ENCODE results near the gene ATCAY.

Gene ATCAY

GRCh38 chr19:3914199-3914598 lies 33.7 kb downstream of the ATCAY start:
- Histone ChIP-seq H3K9me3 (ENCODE audit: control insufficient read depth, low read length) (no peaks in the 10 kb centered on the region), H3K4me3 (ENCODE audit: low read depth, low read length) (no peak overlapping the region), H3K9ac (no peak overlapping the region), H3K27me3 (ENCODE audit: control insufficient read depth, insufficient read depth, low read length) (no peaks in the 10 kb centered on the region), H3K4me1 (no peaks in the 10 kb centered on the region), H3K4me2 (ENCODE audit: low read length) (no peak overlapping the region), H3K36me3 (ENCODE audit: control insufficient read depth, insufficient read depth, low read length) (no peaks in the 10 kb centered on the region), H2AFZ (no peak overlapping the region), H3K79me2 (no peaks in the 10 kb centered on the region), H3K27ac (no peak overlapping the region)
- TF ChIP-seq CTCF (IDR thresholded peaks at IDR 0.05), result no peak

GRCh38 chr19:3916033-3916432 lies 35.5 kb downstream of the ATCAY start:
- Histone ChIP-seq H3K4me3 (ENCODE audit: low read depth, low read length) (no peak overlapping the region), H3K79me2 (no peaks in the 10 kb centered on the region), H3K27me3 (ENCODE audit: control insufficient read depth, insufficient read depth, low read length) (no peaks in the 10 kb centered on the region), H3K36me3 (ENCODE audit: control insufficient read depth, insufficient read depth, low read length) (no peaks in the 10 kb centered on the region), H2AFZ (no peak overlapping the region), H3K4me2 (ENCODE audit: low read length) (no peak overlapping the region), H3K9me3 (ENCODE audit: control insufficient read depth, low read length) (no peaks in the 10 kb centered on the region), H3K4me1 (no peaks in the 10 kb centered on the region), H3K9ac (no peak overlapping the region), H3K27ac (no peak overlapping the region)
- TF ChIP-seq CTCF (IDR thresholded peaks at IDR 0.05), result no peak

GRCh38 chr19:3919793-3920192 lies 39.3 kb downstream of the ATCAY start:
- no peak overlapping the region for H3K4me2 ChIP-seq (ENCODE audit: low read length)
- H3K36me3 ChIP-seq (ENCODE audit: control insufficient read depth, insufficient read depth, low read length), result no peaks in the 10 kb centered on the region
- H3K4me1 ChIP-seq, result no peaks in the 10 kb centered on the region

GRCh38 chr19:3923096-3923758 lies 42.7 kb downstream of the ATCAY start:
- H2AFZ ChIP-seq, result no peak overlapping the region
- no peaks in the 10 kb centered on the region for H3K4me1 ChIP-seq
- H3K36me3 ChIP-seq (ENCODE audit: control insufficient read depth, insufficient read depth, low read length), result no peaks in the 10 kb centered on the region
- no peak overlapping the region for H3K4me2 ChIP-seq (ENCODE audit: low read length)
- no peak for TF ChIP-seq CTCF (IDR thresholded peaks at IDR 0.05)
- H3K9ac ChIP-seq, result no peak overlapping the region
- H3K27ac ChIP-seq, result no peak overlapping the region
- no peaks in the 10 kb centered on the region for H3K79me2 ChIP-seq
- H3K27me3 ChIP-seq (ENCODE audit: control insufficient read depth, insufficient read depth, low read length), result no peaks in the 10 kb centered on the region
- H3K4me3 ChIP-seq (ENCODE audit: low read depth, low read length), result no peak overlapping the region
- H3K9me3 ChIP-seq (ENCODE audit: control insufficient read depth, low read length), result no peaks in the 10 kb centered on the region

More at GRCh38 chr19:3919793-3920192, 39.3 kb downstream of the ATCAY start:
- H3K4me3 ChIP-seq (ENCODE audit: low read depth, low read length), result no peak overlapping the region
- no peaks in the 10 kb centered on the region for H3K27me3 ChIP-seq (ENCODE audit: control insufficient read depth, insufficient read depth, low read length)
- no peak for TF ChIP-seq CTCF (IDR thresholded peaks at IDR 0.05)
- no peaks in the 10 kb centered on the region for H3K9me3 ChIP-seq (ENCODE audit: control insufficient read depth, low read length)
- no peak overlapping the region for H3K9ac ChIP-seq
- H3K27ac ChIP-seq, result no peak overlapping the region
- H2AFZ ChIP-seq, result no peak overlapping the region
- H3K79me2 ChIP-seq, result no peaks in the 10 kb centered on the region

- Histone ChIP-seq H3K4me3 (ENCODE audit: low read depth, low read length) (no peak overlapping the region), H2AFZ (no peak overlapping the region), H3K79me2 (no peaks in the 10 kb centered on the region), H3K27ac (no peak overlapping the region), H3K27me3 (ENCODE audit: control insufficient read depth, insufficient read depth, low read length) (no peaks in the 10 kb centered on the region), H3K9ac (no peak overlapping the region), H3K4me1 (no peaks in the 10 kb centered on the region), H3K4me2 (ENCODE audit: low read length) (no peak overlapping the region), H3K36me3 (ENCODE audit: control insufficient read depth, insufficient read depth, low read length) (no peaks in the 10 kb centered on the region), H3K9me3 (ENCODE audit: control insufficient read depth, low read length) (no peaks in the 10 kb centered on the region)
- TF ChIP-seq CTCF (IDR thresholded peaks at IDR 0.05), result no peak
These were observed 43.4 kb downstream of the ATCAY start for GRCh38 chr19:3923912-3924311.

Data from parathyroid adenoma (tissue), 2 donors.